ENCODE data around the gene GLTP.
A peak's percentile ranks its signal among the peaks of the same experiment; 100 is the strongest.

GLTP gene

DNA sequence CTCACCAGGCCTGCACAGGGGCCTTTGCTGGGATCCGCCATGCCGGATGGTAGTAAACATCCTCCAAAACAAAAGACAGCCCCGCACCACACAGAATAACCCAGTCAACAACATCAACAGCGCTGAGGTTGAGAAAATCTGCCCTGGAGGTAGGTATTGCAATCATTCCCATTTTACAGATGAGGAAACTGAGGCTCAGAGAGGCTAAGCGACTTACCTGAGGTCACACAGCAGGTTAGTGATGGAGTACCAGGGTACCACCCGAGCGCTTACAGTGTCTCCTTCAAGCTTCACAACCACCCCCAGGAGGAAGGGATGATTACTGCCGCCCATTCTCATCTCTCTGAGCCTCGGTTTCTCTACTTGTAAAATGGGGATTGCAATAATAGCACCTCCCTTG is 62.1 kb downstream of the GLTP start:
- DNase-seq: no peak

DNA sequence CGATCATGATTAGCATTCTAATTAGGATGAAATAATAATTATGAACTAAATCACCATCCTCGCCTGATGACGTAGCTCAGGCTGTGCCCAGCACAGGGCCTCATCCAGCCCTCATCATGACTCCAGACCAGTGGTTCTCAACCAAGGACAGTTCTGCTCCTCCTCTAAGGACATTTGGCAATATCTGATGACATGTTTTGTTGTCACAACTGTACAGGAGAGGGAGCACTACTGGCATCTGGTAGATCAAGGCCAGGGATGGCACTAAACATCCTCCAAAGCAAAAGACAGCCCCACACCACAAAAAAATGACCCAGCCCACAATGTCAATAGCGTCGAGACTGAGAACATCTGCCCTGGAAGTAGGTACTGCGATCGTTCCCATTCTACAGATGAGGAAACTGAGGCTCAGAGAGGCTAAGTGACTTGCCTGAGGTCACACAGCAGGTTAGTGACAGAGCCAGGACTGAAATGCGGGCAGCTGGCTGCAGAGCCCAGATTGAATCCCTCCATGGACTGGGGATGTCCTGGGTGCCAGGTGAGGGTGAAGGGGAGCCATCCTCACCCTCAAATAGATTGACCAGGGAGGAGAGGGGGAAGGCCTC is 62.6 kb downstream of the GLTP start:
- no peak for DNase-seq

DNA sequence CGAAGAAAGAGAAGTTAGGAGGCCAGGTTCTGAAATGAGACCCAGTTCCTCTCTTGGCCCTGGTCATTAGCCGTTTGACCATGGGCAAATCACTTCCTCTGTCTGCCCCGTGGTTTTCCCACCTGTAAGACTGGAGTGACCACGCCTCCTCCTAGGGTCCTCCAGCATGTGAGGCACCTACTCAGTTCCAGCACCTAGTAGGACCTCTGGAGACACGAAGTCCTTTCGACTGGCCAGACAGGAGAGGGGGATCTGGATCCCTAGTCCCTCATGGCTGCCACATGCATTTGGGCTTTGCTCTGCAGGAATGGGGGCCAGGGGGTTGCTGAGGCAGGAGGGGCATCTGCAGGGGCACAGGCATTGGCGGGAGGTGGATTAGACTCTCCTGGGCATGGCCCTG is 63.5 kb downstream of the GLTP start:
- DNase-seq: no peak

DNA sequence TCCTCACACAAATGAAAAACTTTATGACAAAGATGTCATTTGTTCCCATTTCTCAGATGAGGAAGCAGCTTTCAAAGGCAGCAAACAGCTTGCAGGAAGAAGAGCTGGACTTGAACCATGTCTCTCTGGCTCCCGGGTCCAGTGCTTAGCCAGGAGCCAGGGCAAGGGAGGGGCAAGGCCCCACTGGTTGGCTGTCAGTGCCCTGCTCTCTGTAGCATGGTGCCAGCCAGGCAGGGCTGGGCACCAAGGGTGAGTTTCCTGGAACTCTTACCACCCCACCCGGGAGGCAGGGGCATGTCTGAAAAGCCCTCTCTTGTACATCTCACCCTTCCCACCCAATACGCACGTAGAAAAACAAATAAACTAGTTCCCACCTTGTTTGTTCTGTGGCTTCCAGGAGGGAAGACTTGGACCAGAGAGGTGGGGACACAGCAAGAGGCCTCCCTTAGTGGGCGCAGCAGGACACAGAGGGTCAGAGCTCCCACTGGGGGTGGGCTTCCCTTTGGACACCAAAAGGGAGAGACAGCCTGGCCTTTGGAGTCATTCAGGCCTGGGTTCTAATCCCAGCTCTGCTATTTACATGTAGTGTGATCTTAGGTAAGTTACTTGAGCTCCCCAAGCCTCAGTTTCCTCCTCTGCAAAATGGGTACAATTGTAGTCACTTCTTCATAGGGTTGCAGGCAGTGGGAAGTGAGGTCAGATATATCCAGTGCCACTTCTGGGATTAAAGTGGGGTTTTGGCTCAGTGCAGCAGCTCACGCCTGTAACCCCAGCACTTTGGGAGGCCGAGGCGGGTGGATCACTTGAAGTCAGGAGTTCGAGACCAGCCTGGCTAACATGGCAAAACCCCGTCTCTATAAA is 64.4 kb downstream of the GLTP start:
- no peak for DNase-seq

DNA sequence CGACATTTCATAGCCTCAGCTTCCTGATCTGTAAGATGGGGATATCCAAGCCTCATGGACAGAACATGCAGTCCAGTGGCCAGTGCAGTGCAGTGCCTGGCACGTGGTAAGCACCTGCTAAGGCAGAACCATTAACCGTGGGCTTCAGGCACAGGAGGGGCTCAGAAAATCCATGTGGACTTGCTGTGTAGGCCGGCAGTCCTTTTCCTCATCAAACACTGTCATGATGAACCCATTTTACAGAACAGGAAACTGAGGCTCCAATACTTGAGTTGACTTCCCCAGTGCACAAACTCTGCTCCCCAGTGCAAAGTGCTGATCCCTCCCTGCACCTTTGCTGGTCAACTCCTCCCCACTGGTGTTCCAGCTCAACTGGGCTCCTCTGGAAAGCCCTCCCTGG is 65.1 kb downstream of the GLTP start:
- no peak for DNase-seq

DNA sequence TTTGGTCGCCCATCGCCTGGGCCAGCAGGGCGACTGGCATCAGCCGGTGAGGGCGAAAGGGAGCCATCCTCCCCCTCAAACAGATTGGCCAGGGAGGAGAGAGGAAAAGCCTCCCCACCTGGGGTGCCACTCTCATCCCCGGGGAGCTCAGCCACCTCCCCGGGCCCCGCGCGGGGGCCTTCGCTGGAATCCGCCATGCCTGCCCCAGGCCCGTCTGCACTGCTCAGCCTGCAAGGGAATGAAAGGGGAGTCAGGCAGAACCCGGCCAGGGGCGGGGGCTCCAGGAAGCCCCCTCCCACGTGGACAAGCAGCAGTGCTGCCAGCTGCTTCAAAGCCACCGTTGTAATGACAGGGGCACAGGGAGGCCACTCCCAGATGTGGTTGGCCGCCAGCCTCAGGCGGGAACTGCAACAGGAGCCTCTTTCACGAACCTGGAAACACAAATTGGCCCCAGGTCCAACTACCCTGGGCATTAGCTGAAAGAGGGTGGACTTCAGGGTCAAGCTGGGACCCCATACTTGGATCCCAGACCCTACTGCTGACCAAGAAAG is 65.7 kb downstream of the GLTP start:
- DNase-seq: no peak

DNA sequence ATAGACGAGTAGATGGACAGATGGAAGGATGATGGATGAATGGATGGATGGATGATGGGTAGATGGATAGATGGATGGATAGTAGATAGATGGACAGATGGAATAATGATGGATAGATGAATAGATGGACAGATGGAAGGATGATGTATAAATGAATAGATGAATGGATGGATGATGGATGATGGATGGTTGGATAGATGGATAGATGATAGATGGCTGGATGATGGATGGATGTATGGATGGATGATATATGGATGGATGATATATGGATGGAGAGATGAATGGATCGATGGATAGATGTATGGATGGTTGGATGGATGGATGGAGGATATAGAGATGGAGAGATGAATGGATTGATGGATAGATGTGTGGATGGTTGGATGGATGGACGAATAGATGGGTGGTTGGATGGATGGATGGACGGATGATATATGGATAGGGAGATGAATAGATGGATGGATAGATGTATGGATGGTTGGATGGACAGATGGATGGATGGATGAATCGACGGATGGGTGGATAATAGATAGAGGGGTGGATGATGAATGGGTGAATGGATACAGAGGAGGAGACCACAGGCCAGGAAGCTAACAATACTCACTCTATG is 66.4 kb downstream of the GLTP start:
- no peak for DNase-seq

DNA sequence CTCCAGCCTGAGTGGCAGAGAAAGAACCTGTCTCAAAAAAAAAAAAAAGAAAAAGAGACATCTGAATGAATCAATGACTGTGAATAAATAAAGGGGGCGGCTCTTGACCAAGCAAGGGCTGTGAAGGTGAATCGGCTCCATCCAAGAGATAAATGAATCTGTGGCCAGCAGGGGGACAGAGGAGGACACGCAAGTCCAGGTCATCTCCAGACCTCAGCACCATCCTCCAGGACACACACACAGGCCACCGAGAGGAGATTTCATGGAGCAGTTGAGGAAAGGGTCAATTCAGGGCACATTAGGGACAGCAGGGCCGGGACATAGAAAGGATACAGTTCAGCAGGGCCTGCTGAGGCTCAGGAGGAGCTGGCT is 68.7 kb downstream of the GLTP start:
- DNase-seq: no peak

DNA sequence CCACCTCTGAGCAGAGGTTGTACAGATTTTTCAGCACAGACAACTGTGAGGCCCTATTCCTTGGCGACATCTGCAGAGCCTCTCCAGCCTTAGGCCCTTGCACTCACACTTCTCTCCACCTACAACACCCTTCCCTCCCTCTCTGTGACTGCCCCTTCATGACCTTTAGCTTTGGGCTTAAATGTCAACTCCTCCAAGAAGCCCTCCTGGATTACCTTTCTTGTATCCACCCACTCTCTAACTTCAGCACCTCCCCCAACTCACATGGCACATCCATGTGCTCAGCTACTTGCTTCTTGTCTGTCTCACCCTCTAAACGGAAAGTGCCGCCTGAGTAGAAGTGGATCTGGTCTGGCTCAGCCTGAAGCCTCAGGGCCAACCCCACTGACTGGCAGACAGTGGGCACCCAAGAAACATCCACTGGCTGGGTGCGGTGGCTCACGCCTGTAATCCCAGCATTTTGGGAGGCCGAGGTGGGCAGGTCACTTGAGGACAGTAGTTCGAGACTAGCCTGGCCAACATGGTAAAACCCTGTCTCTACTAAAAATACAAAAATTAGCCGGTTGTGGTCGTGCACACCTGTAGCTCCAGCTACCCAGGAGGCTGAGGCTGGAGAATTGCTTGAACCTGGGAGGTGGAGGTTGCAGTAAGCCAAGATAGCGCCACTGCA is 69.3 kb downstream of the GLTP start:
- no peak for DNase-seq

DNA sequence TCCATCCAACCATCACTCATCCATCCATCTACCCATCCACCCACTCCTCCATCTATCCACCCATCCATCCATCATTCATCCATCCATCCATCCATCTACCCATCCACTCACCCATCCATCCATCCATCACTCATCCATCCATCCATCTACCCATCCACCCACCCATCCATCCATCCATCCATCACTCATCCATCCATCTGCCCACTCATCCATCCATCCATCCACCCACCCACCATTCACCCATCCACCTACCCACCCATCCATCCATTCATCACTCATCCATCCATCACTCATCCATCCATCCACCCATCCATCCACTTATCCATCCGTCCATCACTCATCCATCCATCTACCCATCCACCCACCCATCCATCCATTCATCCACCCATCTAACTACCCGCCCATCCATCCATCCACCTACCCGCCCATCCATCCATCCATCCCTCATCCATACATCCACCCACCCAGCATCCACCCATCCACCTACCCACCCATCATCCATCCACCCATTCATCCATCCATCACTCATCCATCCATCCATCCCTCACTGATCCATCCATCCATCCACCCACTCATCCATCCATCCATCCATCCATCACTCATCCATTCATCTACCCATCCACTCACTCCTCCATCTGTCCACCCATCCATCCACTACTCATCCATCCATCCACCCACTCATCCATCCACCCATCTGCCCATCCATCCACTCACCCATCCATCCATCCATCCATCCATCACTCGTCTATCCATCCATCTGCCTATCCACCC is 71.3 kb downstream of the GLTP start:
- DNase-seq: no peak

DNA sequence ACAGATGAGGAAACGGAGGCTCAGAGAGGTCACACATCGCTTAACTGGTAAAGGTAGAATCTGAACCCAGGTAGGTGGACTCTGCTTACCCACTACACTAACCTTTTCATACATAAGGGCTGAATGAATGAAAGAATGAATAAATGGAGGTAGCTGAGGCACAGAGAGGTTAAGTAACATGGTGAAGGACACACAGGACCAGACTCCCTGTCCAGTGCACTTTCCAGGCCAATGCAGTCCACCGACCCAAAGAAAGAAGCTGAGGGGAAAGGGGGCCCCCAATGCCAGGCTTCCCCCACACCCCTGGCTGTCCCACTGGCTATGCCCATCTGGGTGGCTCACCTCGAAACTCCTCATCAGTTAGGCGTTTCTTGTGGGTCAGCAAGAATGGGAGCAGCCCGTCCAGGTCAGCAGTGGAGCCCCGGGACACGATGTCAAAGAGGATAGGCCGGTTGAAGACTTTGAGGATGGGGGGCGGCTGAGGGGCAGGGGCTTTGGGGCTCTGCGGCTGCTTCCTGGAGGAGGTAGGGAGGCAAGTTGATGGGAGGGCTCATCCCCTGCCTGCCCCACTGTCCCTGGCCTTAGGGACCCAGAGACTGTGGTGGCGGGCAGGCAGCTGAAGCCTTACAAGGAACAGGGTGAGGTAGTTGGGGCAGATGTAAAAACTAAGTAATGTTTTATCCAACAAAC is 72.2 kb downstream of the GLTP start:
- no peak for DNase-seq

DNA sequence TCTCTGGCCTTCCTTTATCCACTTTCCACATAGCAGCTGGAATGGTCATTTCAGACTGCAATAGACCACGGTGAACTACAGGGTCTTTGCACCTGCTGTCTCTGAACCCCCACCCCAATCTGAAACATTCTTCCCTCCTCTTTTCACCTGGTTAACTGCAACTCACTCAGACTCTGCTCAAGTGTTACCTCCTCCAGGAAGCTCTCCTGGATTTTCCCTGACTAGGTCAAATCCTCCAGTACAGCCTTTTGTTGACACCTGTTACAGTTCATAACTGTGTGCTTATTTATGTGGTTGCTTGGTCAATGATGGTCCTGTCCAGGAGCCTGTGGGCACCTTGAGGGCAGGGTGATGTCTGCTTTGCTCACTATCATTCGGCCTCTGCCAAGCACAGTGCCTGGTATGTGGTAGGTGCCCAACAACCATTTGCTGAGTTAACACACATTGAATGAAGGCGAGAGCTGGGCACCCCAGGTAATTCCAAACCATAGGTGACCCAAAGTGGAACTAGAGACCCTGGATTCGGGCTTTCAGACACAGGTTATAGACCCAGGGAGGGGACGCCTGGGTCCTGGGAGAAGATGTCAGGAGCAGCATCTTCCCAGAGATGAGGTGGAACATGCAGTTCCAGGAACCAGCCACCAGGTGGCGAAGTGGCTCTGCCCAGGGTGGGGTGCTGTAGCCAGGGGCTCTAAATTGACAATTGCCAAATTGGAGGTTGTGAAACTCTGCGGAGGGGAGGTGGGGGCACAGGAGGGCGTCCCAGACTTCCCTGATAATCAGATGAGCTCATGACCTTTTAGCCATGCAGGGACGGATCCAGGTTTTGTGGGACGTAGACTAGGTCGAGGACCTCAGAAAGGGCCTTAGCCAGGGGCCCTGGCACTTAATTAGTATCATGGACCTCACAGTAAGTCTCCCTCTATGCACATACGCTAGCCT is 75.2 kb downstream of the GLTP start:
- DNase-seq: peak in 1 of 2 experiments; percentile 21

DNA sequence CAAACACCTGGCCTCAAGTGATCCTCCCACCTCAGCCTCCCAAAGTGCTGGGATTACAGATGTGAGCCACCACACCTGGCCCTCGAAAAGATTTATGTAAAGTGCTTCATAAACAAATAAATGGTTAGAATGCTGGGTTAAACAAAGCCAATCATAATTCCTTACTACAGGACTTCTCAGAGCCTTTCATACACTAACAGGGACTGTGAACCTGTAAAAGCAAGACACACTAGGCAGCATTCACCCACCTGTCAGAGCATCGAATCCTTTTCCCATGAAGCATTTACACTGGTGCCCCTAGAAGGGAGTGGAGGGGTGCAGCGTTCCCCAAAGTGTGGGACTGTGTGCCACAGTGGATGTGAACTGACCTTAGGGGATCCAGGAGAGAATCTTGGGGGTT is 76.7 kb downstream of the GLTP start:
- DNase-seq: no peak

DNA sequence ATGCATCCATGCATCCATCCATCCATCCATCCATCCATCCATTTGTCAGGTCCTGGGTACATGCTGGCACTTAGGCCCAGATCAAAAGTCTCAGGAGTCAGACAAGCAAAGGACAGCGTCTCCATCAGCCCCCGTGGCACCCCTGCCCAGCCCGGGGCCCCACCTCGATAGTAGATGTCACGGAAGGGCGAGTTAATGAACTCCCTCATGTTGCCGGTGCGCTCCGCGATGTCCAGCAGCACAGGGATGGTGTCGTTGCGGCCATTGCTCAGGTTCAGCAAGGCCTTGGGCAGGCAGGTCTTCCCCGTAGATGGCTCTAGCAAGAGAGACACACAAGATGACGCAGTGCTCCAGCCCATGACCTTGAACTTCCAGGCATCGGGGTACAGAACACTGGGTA is 77.5 kb downstream of the GLTP start:
- DNase-seq: no peak
